HG02678 (cell line): ENCODE results near the gene CAPN15.

Source experiments
- ATAC-seq: cut with Tn5 transposase; IDR thresholded peaks from one replicate; pipeline ENCODE4 v1.9.1; 2021; ENCODE audit warnings: mild to moderate bottlenecking, moderate library complexity; ENCODE audit not compliant: unreplicated experiment

CAPN15 gene

DNA sequence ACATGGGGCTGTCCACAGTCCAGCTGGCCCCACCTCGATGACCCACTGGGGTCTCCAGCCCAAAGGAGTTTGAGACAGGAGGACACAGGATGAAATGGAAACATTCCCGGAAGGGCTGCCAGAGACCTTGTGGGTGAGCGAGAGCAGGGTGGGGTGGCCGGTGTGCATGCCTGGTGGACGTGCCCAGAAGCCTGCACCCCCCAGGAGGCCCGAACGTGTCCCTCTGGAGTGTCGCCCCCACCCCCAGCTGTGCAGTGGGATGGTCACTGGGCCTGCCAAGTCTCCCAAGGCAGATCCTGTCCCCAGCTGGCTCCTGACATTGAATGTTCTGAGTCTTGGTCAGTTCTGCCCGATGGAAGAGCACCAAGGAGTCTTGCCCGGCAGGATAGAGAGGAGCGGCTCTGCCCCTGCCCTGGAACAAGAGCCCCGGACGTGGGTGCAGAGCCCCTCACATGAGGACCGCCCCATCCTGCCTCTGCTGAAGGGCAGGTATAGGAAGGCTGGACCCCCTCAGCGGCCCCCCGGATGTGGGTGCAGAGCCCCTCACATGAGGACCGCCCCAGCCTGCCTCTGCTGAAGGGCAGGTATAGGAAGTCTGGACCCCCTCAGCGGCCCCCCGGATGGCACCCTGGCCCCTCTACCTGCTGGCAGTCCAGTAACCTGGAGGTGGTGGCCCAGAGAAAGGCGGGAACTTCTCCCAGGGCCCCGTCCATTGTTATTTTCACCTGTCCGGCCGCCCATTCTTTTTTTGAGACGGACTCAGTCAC lies 3.1 kb upstream of the CAPN15 start:
- ATAC-seq, result no peak

DNA sequence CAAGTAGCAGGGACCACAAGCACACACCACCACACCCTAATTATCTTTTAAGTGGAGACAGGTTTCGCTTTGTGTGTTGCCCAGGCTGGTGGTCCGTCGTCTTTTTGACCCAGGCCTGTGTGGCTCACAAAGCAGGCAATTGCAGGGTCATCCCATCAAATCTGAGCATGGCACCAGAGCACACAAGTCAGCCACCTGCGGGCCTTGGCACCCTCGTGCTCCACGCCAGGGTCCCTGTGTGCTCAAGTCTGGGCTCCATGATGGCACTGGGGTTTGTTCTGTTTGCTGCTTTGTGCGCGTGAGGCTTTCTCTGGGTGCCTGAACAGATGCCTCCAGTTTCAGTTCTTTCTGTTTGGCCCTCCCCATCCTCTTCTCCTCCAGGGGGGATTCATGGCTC lies 2.4 kb upstream of the CAPN15 start:
- no peak for ATAC-seq

DNA sequence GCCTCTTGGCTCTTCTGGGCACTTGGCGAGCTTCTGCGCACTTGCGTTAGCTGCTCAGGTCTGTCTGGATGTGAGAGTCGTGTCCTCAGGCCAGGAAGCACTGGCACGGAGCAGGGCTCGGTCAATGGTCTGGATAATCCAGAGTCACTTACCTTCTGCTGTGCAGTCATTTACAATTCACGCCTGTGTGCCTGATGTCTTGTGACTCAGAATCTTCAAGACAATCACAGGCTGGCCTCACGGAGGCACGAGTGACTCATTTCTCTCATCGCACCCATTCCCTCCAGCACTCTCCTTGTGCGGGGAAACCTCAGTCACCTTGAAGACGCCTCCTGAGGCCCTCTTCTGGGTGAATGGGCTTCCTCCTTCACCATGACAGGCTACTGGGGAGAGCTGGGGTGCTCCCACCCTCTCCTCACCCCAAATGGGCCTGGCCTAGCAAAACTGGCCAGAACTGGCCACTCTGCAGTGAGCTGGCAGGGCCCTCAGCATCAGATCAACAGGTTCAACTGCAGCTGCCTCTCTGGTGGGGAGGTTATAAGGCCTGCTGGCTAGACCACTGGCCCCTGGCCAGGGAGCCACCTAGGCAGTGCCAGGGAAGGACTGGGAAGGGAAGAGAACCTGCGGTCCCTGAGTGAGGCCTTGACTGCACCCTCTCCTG lies 1.9 kb upstream of the CAPN15 start:
- ATAC-seq, result no peak

DNA sequence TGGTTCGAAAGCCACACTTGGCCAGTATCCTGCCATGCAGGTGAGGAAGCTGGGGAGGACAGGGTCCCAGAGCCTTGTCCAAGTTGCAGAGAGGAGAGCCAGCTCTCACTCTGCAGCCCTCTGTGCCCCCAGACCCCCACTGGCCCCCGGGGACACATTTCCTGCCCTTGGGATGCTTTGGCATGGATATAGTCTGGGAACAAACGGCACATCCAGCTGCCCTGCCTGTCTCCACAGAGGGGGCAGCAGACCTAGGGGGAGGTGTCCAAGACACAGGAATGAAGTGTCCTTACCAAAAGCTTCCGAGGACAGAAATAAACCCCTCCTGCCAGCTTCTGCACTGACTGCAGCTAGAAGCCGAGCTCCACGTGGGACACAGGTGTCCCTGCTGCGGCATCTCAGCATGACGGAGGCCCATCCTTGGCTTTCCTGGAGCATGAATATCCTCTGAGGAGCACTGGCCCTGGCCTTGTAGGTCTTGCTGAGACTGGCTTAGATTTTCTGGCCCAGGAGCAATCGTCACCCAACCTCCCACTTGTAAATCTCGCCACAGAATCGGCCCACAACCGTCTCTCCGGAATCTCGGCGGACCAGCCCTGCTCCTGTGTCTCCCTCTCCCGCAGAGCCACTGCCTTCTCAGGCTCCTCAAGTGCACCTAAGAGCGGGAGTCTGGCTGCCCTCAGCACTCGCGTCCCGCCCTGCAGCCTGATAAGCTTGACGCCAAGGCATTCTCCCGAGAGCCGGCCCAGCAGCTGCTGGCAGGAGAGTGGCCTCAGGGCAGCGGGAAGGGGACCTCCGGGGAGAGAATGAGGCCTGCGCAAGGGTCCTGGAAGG lies 1.1 kb upstream of the CAPN15 start:
- ATAC-seq, result no peak

DNA sequence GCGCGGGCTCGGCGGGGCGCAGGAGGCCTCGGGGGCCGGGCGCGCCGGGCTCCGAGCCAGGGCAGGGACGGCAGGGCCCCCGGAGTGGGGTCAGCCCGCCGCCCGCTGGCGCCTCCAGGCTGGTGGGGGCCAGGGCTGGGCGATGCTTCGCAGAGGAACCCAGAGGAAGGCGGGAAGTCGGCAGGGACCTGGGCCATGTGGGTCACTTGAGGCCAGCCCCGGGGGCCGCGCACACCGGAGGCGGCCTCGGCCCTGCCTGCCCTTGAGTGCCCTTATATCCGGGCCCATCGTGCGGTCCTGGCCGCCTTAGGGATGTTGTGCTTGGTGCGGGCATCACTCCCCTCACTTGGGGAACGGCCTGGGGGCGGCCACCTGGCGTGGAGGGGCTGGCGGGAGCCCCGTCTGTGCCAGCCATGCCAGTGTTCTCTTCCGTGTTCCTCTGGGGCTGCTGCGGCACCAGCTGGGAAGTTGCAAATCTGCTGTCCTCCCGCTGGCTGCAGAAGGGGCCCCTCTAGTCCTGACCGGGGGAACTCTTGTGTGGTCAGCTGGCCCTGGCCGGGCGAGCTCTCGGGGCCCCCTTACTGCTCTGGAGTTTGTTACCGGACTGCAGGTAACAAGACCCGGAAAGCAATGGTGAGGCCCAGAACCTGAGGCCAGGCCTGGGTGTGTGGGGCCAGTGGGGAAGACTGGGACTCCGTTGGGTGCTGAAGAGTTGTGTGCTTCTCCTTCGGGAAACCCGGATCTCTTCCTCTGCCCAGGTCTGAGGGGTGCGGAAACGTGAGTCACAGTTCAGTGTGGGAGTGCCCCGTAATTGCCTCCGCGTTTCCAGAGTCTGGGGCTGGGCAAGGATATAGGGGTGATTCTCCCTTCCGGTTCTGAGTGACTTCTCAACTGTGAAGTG lies 849 bp downstream of the CAPN15 start:
- ATAC-seq, result peak; percentile 5

DNA sequence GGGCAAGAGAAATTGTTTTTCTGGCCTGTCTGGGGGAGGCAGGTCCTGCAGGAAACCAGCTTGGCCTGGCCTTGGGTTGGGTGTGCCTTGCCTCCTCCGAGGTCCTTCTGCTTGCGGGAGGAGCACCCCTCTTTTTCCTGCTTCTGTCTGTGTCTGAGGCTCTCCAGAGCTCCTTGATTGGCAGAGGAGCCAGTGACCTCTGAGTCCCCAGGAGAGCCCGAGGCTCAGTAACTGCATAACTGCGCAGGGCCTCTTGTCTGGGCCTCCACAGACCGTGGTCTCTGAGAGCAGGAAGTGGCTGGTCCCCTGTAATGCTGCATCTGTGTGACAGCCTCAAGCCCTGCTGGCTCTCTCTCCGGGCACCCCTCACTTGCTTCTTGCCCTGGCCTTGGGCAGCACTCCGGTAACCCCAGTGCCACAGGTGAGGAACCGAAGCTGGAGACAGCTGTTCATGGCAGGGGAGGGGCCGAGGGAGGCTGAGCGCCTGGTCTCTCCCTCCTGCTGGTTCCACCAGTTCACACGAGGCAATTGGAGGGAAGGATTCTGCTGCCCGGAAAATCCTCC lies 1.6 kb downstream of the CAPN15 start:
- no peak for ATAC-seq

DNA sequence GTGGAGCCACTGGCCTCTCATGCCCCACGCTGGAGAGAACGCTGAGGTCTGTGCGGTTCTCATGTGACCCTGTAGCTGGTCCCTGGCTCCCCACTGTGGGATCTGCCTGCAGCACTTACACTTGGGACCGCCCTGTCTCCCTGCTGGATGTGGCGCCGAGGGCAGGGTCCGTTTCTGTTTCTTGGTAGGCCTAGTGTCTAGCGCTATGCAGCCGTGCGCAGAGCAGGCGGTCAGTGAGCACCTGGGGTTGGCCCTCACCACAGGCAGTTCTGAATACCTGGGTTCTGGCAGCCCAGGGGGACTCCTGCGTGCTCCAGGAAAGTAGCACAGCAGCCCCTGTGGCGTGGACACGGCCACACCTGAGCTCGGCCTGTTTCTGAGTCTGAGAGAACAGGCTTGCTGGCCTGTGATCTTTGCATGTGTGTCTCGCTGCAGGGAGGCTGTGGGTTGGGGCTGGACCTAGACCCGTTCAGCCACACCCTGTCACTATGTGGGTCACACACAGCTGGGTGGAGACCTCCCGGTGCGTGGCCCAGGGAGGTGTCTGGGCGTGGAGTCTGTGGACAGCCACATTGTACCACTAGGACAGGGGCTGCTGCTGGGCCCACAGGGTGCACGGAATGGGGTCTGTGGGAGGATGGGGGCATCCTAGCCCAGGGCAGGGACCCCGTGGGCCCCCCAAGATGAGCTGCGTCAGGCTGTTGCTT lies 2.8 kb downstream of the CAPN15 start:
- ATAC-seq, result no peak

DNA sequence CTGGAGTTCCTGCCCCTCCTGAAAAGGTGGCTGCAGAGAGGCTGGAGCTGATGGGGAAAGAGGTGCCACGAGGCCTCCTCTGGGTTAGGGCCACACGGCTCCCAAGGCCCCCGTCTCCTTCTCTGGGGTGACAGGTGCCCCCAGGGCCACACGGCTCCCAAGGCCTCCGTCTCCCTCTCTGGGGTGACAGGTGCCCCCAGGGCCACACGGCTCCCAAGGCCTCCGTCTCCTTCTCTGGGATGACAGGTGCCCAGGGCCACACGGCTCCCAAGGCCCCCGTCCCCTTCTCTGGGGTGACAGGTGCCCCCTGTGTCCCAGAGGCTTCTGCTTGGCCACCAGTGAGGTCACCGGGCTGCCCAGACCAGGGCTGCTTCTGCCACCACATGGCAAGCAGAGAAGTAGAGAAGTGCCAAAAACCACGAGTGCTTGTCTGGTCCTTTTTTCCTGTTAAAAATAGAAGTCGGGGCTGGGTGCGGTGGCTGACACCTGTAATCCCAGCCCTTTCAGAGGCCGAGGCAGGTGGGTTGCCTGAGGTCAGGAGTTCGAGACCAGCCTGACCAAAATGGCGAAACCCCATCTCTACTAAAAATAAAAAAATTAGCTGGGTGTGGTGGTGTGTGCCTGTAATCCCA lies 4.1 kb downstream of the CAPN15 start:
- no peak for ATAC-seq

DNA sequence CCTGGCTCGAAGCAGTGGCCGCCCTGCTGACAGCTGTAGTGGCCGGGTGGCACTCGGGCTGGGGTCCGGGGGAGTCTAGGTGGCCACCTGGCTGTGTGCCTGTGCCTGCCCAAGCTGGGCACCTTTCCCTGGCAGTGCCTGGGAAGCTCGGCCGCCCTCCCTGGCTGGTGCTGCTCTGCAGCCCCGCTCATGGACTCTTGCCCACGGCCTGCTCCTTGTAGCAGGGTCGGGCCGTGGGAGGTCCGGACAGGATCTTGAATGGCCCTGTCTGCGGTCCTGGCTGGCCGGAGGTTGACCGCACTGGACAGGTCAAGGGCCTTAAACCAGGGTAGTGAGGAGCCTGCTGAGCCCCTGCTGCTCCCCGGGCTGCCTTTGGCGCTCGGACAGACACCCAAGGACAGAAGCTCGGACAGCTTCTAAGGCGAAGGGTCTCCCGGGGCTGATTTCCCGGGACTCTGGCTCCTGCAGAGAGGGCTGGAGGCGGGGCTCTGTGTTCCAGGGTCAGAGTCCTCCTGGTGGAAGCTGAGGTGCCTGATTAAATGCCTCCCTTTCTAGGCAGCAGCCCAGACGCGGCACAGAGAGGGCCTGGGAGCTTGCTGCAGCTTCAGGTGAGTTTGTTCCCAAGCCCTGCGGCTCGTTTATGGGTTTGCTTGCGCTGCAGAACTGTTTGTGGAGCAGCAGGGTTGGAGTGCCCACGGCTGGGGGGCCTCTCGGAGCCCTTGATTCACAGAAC lies 6.0 kb downstream of the CAPN15 start:
- no peak for ATAC-seq

DNA sequence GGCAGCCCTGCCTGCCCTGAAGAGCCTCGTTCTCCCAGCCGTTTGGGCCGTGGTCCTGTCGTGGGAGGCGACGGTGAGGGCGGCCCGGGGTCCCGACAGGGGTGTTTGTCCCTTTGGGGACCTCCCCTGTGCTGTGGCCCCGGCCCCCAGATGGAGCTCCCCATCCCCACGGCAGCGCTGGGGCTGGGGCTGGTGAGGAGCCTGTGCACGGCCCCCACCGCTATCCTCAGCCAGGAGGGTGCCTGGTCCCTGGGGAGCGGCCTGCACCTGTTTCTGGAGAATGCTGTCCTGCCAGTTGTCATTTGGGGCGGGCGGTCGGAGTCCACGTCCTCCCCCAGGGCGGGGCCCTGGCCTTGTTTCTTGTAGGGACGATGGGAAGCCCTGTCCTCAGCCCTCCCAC lies 6.6 kb downstream of the CAPN15 start:
- no peak for ATAC-seq

DNA sequence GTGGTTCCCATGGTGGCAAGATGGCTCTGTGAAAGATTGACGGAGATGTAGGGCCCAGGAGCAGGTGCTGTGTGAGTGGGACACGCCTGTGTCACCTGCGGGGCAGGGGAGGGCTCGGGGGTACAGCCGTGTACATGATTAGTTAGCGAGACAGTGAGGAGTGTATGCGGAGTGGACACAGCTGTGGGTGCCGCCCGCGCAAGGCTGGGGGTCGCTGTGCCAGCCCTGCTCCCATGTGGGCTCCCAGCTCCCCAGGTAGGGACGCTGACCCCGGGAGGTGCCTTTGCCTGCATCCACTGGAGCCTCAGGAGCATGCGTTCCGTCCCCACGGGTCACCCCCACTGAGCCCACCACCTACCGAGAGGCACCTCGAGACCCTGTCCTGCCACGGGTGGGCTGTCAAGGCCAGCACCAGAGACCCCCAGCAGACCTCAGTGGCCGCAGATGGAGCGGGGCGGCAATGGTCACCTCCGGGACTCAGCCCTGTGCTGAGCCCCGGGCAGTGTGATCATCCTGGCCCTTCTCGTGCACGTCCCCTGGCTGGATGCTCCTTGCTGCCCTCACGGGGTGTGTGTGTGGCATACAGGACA lies 7.4 kb downstream of the CAPN15 start:
- no peak for ATAC-seq

DNA sequence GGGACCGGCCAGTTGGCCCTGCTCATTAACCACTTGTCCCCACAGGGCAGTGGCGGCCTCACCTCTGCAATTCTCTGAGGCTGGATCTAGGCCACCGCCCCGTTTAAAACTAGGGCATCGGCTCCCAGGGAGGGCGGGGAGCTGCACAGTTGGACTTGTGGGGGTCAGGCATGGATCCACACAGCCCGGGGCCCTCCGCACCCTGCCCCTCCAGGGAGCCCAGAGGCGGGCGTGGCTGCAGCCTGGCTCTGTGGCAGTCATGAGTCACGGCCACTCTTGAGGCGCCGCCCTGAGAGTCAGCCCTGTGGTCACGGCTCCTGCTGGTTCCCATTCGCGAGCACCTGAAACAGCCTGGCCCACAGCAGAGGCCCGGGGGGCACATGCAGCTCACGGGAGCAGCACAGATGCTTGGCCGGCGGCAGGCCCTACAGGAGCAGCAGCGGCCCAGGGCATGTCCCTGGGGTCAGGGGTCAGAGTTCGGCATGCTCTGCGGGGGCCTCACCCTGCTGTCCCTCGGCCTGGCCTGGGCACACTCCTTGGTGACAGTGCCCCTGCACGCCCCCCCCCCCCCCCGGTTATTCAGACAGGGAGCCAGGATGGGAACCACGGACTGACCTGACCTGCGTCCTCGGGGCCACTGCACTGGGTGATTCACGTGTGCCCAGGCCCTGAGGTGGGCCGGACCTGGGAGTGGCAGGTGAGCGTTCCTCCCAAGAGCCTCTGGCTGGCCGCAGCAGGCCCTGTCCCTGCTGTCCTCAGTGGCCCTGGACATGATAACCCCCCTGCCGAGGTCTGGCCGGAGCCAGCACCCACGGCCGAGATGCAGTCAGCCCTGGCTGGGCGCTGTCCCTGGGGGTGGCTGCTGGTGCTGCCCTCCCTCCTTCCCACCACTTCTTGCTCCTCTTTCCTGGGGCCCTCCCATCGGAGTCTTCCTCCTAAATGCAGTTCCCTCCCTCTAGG lies 8.2 kb downstream of the CAPN15 start:
- ATAC-seq, result no peak

DNA sequence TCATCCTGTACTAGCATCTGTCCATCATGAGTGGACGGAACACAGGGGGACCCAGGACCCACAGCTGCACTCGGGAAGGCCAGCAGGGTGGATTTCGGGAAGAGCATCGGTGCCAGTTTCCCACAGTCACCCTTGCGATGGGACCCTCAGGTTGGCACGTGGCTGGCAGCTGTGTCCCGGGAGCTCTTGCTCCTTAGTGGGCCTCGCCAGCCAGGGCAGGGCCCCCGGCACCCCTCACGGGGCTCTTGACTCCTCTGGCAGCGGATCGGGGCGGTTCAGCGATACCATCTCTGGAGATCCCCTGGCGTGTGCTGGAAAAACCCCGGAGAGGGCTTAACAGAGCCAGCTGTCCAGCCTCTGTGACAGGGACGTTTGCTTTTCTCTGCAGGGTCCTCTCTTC lies 9.2 kb downstream of the CAPN15 start:
- ATAC-seq, result no peak

DNA sequence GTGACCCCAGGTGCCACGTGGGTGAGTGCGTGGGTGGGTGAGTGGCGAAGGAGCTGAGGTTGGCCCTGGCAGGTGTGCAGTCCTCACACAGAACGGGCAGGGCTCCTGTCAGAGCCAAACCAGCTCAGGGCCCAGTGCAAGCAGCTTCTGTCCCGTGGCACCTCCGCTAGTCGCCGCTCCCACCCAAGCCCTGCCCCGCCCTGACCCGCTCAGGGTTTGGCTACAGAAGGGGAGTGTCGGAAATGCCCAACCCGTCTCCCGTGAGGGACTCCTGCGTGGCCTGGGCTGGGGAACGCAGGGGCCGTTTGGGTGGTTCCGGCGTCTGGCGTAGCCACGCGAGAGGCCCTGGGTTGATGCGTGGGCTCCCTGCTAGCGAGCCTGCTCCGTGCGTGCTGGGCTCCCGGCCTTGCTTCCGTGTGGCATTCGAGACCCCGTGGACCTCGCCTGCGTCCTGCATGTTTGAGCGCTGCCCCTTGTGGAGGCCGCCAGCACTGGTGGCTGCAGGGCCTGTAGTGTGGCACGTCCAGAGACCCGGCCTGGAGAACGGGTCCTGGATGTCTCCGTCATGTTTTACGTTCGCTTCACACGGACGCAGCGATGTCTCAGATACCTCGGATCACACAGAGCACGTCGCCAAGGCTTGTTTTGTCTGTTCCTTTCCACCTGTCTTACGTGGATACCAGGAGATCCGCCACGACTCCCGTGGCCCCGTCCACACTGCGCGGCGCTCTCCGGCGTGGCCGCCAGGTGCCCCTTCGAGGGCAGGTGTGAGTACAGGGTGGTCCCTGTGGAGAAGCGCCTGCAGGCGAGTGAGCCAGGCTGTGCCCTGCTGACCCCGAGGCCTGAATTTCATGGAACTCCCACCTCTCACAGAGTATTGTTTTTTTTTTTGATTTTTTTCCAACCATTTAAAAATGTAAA lies 10.2 kb downstream of the CAPN15 start:
- ATAC-seq, result no peak

DNA sequence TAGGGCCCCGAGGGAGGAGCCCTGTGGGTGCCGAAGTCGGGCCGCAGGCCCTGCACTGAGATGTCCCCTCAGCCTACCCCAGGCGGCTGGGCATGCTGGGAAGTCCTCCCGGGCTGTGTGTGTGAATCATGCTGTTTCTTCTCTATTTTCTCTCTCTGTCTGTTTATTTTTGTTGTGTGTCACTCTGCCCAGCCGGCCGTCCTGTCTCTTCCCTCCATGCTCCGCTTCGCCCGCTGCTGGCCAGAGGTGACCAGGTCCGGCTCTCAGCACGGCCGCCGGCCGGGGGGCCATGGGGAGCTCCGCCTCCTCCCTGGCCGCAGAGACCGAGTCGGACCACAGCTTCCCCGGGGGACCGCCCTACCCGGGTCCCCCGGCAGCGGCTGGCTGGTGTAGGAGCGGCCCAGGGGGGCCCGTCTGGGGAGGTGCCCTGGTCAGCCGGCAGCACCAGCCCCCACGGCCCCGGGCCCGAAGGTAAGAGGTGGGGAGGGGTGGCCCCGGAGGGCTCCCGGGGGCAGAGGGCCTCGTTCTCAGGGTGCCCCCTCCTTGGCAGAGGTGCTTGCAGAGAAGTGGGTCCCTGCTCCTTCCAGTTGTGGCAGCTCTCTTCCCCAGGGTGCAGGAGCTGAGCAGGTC lies 12.5 kb downstream of the CAPN15 start:
- no peak for ATAC-seq
